K562 (cell line): ENCODE results near the gene PSMC2. TPM values are rescaled to one million over a fixed set of nuclear protein-coding genes. Genes with fewer than 3 reads are reported as not detected.

ENCODE experiments used
- ARID2 ChIP-seq: fragments of 450-650 bp; IDR thresholded peaks from 2 replicates; pipeline ENCODE4 v1.6.1; 2017; ENCODE audit warnings: antibody characterized with exemption, mild to moderate bottlenecking
- ASH1L ChIP-seq: fragments of 450-650 bp; IDR thresholded peaks from 2 replicates; pipeline ENCODE4 v1.6.1; 2018; ENCODE audit warnings: borderline replicate concordance, mild to moderate bottlenecking, low read depth; ENCODE audit not compliant: partially characterized antibody
- CHD1 ChIP-seq: fragments of 200-600 bp; sonication (generic); IDR thresholded peaks from one replicate; pipeline ENCODE4 v1.6.1; 2012; ENCODE audit warnings: mild to moderate bottlenecking, moderate library complexity, low read length, inconsistent platforms
- CHD2 ChIP-seq: IDR thresholded peaks from 2 replicates; pipeline ENCODE4 v1.6.1; 2011; ENCODE audit warnings: low read depth, low read length
- CREM ChIP-seq: IDR thresholded peaks from 2 replicates; pipeline ENCODE4 v1.6.1; 2014; ENCODE audit warnings: antibody characterized with exemption, low read depth
- HMG20A ChIP-seq: fragments of 450-650 bp; formaldehyde crosslinking; conservative IDR thresholded peaks from 2 replicates; pipeline ENCODE4 v1.4.0; 2020; ENCODE audit warnings: mild to moderate bottlenecking, mixed read lengths
- HNRNPL ChIP-seq: fragments of 200-400 bp; formaldehyde crosslinking; IDR thresholded peaks from 2 replicates; pipeline ENCODE4 v1.6.1; 2017; ENCODE audit warnings: low read depth, mild to moderate bottlenecking, low read length
- KAT2B ChIP-seq: IDR thresholded peaks from one replicate; pipeline ENCODE4 v1.6.1; 2012; ENCODE audit warnings: low read depth, mild to moderate bottlenecking, control low read depth, inconsistent platforms, low read length, moderate library complexity
- NCOR1 ChIP-seq: fragments of 450-650 bp; IDR thresholded peaks from 2 replicates; pipeline ENCODE4 v1.6.1; 2016; ENCODE audit warnings: mild to moderate bottlenecking, moderate library complexity
- RBM39 ChIP-seq: fragments of 200-400 bp; formaldehyde crosslinking; optimal IDR thresholded peaks from 2 replicates; pipeline ENCODE3; 2018; ENCODE audit warnings: low read depth, low read length
- SMARCC2 ChIP-seq: fragments of 450-650 bp; IDR thresholded peaks from 2 replicates; pipeline ENCODE4 v1.6.1; 2017; ENCODE audit warnings: antibody characterized with exemption, moderate library complexity, mild to moderate bottlenecking, low read depth
- TGIF2 ChIP-seq: sonication (generic); formaldehyde crosslinking; IDR thresholded peaks from 2 replicates; pipeline ENCODE4 v1.8.1; 2022; ENCODE audit warnings: mild to moderate bottlenecking, missing genetic modification reagents, moderate library complexity
- ZC3H8 ChIP-seq: fragments of 450-650 bp; IDR thresholded peaks from 2 replicates; pipeline ENCODE4 v1.6.1; 2017
- ZNF347 ChIP-seq: fragments of 450-650 bp; formaldehyde crosslinking; IDR thresholded peaks from 2 replicates; pipeline ENCODE4 v1.4.0; 2020; ENCODE audit warnings: low read depth, mild to moderate bottlenecking, moderate library complexity
- ZNF830 ChIP-seq: fragments of 250-450 bp; sonication (Bioruptor Pico); IDR thresholded peaks from 2 replicates; pipeline ENCODE4 v1.5.0; 2021; ENCODE audit warnings: mild to moderate bottlenecking
- polyA plus RNA-seq, 8 experiments: library from polyadenylated mRNA; depleted of rRNA in 4 of 8; stranded (reverse) in 5 of 8; unstranded in 3 of 8; fragments of >200 nt; fragmentation: Nextera tagmentation in 2 of 8; fragmentation: Illumina TruSeq in 1 of 8; extraction: Ambion mirVana in 2 of 8; extraction: Trizol in 1 of 8; gene quantifications; 2 replicates each; pipeline versions ENCODE4 v1.2.1 to v1.2.3, GENCODE V29; 2011 to 2014; ENCODE audit warnings: inconsistent platforms in 1 of 8, missing spikeins in 1 of 8
- total RNA-seq, 7 experiments: library from RNA; depleted of rRNA in 6 of 7; stranded (reverse); fragments of >200 nt in 6 of 7; fragmentation: Illumina TruSeq in 2 of 7; extraction: Trizol in 2 of 7; gene quantifications; 2 replicates each; pipeline versions ENCODE4 v1.2.1 to v1.2.3, GENCODE V29; 2011 to 2021; ENCODE audit warnings: low replicate concordance in 1 of 7
- TF ChIP-seq, protein P1 (sequence below): conservative IDR thresholded peaks from 2 replicates; pipeline ENCODE4 v1.6.1; 2011; ENCODE audit warnings: low read depth, mild to moderate bottlenecking, low read length; ENCODE audit not compliant: control insufficient read depth
- TF ChIP-seq, protein P2 (sequence below), 2 experiments: fragments of 450-650 bp; conservative IDR thresholded peaks; 2 replicates each; pipeline ENCODE4 v1.6.1; 2017; ENCODE audit warnings: mild to moderate bottlenecking in 2 of 2, moderate library complexity in 2 of 2
- TF ChIP-seq, protein P3 (sequence below): fragments of 150-350 bp; conservative IDR thresholded peaks from 2 replicates; pipeline ENCODE4 v1.6.1; 2014; ENCODE audit warnings: low read length
- TF ChIP-seq, protein P4 (sequence below): IDR thresholded peaks from 2 replicates; pipeline ENCODE4 v1.6.1; 2016; ENCODE audit warnings: missing genetic modification characterization, missing compliant biosample characterization
- TF ChIP-seq, protein P5 (sequence below): IDR thresholded peaks from 2 replicates; pipeline ENCODE4 v1.6.1; 2014; ENCODE audit warnings: antibody characterized with exemption

The PSMC2 gene
- total and polyA plus RNA-seq, 9 of the 15 experiments (the other 6 are each of a cell fraction or from before 2014, with no cell fraction given): 316 to 1,105 (median 511) TPM

DNA sequence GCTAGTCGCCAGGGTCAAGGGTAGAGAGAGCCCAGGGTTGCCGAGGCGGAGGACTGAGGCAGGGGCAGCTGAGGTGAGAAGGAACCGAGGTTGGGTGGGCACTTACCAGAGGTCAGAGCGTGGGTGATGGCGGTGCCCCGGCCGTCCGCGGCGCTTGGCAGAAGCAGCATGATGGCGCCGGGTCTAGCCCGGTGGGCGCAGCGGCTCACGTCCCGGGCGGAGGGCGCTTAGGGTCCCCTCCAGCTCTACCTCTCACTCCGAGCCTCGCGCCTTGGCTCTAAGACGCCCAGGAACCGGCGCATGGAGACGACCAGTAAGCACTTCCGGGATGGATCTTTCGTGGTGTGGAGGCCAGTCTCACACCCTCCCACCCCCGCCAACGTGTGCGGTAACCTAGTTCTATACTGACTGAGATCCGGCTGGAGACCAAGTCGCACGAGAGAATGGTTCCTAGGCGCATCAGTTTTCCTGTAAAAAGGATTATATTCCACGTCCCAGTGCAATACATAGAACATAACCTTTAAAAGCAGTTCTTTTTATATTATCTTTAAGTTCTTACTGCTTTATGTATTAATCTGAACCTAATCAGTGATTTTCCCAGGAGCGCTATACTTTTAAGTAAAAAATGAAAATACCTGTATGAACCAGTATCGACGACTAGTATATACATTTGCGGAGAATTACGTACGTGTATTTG, 2.8 kb upstream of the PSMC2 start, which contains the start of gene DNAJC2 (continued):
- TF ChIP-seq NCOR1 (peak; percentile 62; the same call in 1 of the 2 replicates), ZC3H8 (no peak), TGIF2 (CRISPR knock-in tag) (no peak), CHD1 (peak; percentile 75), ZNF347 (CRISPR knock-in tag) (no peak), CREM (peak; percentile 95), ZNF830 (CRISPR knock-in tag) (peak; percentile 87; the same call in 1 of the 2 replicates), ARID2 (no peak), HNRNPL (no peak), KAT2B (no peak), CHD2 (no peak), SMARCC2 (no peak; the same call in 1 of the 2 replicates), HMG20A (no peak), ASH1L (peak; percentile 51), RBM39 (peak; percentile 85)
- TF ChIP-seq, protein P1, sequence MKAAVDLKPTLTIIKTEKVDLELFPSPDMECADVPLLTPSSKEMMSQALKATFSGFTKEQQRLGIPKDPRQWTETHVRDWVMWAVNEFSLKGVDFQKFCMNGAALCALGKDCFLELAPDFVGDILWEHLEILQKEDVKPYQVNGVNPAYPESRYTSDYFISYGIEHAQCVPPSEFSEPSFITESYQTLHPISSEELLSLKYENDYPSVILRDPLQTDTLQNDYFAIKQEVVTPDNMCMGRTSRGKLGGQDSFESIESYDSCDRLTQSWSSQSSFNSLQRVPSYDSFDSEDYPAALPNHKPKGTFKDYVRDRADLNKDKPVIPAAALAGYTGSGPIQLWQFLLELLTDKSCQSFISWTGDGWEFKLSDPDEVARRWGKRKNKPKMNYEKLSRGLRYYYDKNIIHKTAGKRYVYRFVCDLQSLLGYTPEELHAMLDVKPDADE: peak; percentile 95
- TF ChIP-seq, protein P2, sequence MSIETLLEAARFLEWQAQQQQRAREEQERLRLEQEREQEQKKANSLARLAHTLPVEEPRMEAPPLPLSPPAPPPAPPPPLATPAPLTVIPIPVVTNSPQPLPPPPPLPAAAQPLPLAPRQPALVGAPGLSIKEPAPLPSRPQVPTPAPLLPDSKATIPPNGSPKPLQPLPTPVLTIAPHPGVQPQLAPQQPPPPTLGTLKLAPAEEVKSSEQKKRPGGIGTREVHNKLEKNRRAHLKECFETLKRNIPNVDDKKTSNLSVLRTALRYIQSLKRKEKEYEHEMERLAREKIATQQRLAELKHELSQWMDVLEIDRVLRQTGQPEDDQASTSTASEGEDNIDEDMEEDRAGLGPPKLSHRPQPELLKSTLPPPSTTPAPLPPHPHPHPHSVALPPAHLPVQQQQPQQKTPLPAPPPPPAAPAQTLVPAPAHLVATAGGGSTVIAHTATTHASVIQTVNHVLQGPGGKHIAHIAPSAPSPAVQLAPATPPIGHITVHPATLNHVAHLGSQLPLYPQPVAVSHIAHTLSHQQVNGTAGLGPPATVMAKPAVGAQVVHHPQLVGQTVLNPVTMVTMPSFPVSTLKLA (conservative IDR thresholded peaks at IDR 0.05): peak; percentile 94 to 97
- TF ChIP-seq, protein P3, sequence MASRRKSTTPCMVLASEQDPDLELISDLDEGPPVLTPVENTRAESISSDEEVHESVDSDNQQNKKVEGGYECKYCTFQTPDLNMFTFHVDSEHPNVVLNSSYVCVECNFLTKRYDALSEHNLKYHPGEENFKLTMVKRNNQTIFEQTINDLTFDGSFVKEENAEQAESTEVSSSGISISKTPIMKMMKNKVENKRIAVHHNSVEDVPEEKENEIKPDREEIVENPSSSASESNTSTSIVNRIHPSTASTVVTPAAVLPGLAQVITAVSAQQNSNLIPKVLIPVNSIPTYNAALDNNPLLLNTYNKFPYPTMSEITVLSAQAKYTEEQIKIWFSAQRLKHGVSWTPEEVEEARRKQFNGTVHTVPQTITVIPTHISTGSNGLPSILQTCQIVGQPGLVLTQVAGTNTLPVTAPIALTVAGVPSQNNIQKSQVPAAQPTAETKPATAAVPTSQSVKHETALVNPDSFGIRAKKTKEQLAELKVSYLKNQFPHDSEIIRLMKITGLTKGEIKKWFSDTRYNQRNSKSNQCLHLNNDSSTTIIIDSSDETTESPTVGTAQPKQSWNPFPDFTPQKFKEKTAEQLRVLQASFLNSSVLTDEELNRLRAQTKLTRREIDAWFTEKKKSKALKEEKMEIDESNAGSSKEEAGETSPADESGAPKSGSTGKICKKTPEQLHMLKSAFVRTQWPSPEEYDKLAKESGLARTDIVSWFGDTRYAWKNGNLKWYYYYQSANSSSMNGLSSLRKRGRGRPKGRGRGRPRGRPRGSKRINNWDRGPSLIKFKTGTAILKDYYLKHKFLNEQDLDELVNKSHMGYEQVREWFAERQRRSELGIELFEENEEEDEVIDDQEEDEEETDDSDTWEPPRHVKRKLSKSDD: no peak
- TF ChIP-seq, protein P4, sequence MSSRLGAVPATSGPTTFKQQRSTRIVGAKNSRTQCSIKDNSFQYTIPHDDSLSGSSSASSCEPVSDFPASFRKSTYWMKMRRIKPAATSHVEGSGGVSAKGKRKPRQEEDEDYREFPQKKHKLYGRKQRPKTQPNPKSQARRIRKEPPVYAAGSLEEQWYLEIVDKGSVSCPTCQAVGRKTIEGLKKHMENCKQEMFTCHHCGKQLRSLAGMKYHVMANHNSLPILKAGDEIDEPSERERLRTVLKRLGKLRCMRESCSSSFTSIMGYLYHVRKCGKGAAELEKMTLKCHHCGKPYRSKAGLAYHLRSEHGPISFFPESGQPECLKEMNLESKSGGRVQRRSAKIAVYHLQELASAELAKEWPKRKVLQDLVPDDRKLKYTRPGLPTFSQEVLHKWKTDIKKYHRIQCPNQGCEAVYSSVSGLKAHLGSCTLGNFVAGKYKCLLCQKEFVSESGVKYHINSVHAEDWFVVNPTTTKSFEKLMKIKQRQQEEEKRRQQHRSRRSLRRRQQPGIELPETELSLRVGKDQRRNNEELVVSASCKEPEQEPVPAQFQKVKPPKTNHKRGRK (tag): no peak
- TF ChIP-seq, protein P5, sequence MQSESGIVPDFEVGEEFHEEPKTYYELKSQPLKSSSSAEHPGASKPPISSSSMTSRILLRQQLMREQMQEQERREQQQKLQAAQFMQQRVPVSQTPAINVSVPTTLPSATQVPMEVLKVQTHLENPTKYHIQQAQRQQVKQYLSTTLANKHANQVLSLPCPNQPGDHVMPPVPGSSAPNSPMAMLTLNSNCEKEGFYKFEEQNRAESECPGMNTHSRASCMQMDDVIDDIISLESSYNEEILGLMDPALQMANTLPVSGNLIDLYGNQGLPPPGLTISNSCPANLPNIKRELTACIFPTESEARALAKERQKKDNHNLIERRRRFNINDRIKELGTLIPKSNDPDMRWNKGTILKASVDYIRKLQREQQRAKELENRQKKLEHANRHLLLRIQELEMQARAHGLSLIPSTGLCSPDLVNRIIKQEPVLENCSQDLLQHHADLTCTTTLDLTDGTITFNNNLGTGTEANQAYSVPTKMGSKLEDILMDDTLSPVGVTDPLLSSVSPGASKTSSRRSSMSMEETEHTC: no peak
